ENCODE measurements around the gene GPD1.
"Not testable (repeated sequence)": the region's sequence is repeated elsewhere in the genome, so short reads cannot be mapped to it uniquely, and the experiment has no call there.

The GPD1 gene

GRCh38 chr12:50120953-50121352 lies 17.1 kb downstream of the GPD1 start:
- no peak for DNase-seq

DNA sequence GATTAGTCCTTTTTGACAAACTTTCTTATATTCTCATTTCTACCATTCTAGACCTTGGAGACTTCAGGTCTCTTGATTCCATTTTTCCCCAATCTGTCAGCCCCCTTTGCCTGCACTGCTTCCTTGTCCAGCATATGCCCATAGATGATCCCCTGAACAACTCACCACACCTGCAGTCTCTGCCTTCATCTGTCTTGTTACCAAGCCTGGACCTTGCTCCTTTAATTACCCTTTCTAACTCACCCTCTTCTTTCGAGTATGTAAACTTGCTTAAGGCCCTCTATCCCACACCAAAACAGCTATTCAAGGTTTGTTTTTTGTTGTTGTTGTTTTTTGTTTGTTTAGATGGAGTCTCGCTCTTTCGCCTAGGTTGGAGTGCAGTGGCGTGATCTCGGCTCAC lies 17.8 kb downstream of the GPD1 start:
- no peak for DNase-seq

- DNase-seq = no peak
These were observed 19.4 kb downstream of the GPD1 start for GRCh38 chr12:50123203-50123602.

DNA sequence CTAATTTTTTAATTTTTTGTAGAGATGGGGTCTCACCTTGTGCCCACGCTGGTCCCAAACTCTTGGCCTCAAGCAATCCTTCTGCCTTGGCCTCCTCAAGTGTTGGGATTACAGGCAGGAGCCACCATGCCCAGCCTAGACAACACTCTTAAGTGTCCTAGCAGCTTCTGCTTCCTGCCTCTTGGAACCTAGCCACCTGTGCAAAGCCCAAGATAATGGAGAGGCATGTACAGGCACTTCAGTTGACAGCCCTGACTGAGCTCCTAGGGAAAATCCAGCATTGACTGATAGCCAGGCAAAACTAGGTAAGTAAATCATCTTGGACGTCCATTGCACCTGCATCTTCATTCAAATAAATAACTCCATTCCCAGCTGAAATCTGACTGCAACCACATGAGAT lies 23.7 kb downstream of the GPD1 start:
- DNase-seq = no peak

- DNase-seq = no peak
These were observed 25.5 kb downstream of the GPD1 start for GRCh38 chr12:50129290-50129689.

- no peak for DNase-seq
These were observed 28.8 kb downstream of the GPD1 start for GRCh38 chr12:50132505-50133135.

DNA sequence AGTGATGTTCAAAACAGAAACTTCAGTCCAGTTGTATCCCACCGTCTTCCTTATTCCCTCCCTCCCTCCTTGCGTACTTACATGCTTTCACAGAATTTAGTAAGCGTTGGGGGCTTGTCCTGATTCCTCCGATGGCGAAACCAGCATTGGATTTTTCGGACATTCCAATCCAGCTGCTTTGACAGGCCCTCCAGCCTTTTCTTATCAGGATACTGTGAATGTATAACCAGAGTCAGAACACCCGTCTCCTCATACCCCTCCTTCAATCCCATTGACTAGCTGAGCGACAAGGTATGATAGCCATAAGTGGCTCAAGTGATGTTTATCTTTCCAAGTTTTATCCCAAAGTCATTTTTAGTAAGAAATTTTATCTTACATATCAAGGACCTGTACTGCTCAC lies 39.2 kb downstream of the GPD1 start:
- no peak for DNase-seq

GRCh38 chr12:50145439-50145838 lies 41.6 kb downstream of the GPD1 start:
- no peak for DNase-seq

DNA sequence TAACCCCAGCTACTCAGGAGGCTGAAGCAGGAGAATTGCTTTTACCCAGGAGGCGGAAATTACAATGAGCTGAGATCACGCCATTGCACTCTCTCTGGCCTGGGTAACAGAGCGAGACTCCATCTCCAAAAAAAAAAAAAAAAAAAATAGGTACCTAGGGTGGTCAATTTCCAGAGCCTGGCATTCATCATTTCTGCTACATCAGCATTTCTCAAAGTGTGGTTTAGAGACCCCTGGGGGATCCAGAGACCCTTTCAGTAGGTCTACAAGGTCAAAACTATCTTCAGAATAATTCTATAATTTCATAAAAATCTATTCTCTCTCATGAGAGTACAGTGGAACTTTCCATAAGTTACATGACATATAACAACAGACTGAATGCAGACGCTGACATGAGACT lies 43.5 kb downstream of the GPD1 start:
- DNase-seq = no peak

- not testable (repeated sequence) for DNase-seq
These were observed 44.2 kb downstream of the GPD1 start for GRCh38 chr12:50148011-50148410.

DNA sequence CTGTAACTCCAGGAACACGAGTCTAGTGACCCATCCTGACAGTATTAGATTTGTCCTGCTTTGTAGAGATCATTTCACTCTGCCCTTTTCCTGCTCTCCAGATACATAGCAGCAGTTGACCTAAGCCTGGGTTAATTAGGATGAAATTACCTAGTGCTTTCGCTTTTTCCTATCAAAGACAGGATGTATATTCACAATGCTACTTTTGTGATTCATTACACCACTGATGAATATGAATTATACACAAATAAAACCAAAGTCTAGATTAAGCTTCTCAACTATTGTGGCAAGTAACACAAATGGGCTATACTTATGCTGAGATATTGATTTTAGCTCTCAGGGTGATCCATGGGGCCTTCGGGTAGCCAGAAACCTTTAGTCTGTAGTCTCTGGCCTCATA lies 45.5 kb downstream of the GPD1 start:
- no peak for DNase-seq

DNA sequence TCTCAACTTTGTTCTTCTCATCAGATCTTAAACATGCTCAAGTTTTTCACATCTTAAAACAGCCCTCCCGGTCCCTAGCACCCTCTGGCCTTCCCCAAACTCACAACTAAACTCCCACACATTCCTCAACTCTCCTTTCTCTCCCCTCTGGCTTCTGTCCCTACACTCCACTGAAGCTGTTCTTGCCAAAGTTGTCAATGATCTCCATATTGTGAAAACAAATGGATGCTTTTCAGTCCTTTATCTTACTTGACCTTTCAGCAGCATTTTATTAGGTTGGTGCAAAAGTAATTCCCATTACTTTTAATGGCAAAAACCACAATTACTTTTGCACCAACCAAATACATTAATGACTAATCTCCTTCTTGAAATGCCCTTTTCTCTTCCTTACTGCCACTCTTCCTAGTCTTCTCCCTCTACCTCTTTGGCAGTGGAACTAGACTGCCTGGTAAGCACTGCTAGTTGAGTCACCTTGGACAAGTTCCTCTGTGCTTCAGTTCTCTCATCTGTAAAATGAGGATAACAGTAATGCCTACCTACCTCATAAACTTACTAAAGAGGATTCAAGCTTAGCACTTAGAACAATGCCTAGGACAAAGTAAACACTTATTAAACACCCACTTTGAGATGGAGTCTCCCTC lies 47.4 kb downstream of the GPD1 start:
- no peak for DNase-seq

GRCh38 chr12:50154947-50155346 lies 51.1 kb downstream of the GPD1 start:
- not testable (repeated sequence) for DNase-seq

GRCh38 chr12:50156641-50157040 lies 52.8 kb downstream of the GPD1 start:
- DNase-seq = no peak

DNA sequence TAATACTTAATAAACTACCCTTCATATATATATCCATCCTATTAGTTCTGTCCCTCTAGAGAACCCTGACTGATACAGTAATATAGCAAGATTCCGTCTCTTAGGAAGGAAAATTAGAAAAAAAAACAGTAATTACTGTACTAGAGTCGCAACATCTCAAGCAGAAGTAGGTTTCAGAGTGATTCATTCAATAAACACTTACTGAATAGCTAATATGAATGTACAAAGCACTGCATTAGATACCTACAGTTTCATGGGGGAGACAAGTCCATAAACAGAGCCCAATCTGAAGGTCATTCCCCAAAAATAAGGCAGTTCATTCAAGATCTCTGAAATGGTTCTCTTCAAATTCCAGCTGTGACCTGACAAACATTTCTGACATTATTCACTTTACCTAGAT lies 53.5 kb downstream of the GPD1 start:
- DNase-seq = no peak

- no peak for DNase-seq
These were observed 56.8 kb downstream of the GPD1 start for GRCh38 chr12:50160643-50161042.
